Measurements from ENCODE around the gene KMT2E.

KMT2E gene

DNA sequence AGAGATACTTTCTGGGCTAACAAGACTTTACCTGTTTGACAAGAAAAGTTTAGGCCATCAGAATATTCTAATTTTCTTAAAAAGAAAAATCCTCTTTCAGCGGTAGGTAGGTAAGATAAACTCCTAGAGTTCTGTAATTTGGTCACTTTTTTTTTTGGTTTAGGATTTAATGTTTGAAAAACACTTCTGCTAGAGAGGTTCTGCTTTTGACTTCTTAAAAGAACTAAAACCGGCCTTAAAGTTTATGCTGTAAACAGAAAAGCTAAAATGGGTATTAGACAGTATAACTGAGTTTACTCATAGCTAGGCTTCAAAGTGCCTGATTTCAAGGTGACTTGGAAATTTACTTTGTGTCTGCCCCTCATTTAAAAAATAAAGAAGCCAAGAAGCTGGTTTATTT, 21.7 kb upstream of the KMT2E start:
- Histone ChIP-seq H4K20me1 (ENCODE audit: insufficient read depth, low read length) (0 out of 2 replicates have a peak, but pooled peaks cover 15% of the 10 kb centered on the region), H3K9ac (ENCODE audit: low read length) (no peak overlapping the region), H3K27ac (ENCODE audit: low read depth, low read length, poor library complexity, severe bottlenecking) (no peak overlapping the region), H3K4me1 (ENCODE audit: insufficient read depth, low read length, severe bottlenecking) (peaks cover 24% of the 10 kb centered on the region), H3K36me3 (ENCODE audit: insufficient read depth, low read length) (peaks cover 42% of the 10 kb centered on the region), H3K27me3 (ENCODE audit: insufficient read depth, low read length) (no peaks in the 10 kb centered on the region), H3K9me2 (ENCODE audit: low read depth, low read length) (no peaks in the 10 kb centered on the region), H3K4me3 (ENCODE audit: low read depth, low read length, poor library complexity, severe bottlenecking) (no peak overlapping the region), H3K4me2 (ENCODE audit: low read length) (no peak overlapping the region), H3K9me3 (ENCODE audit: low read length) (no peaks in the 10 kb centered on the region), H2AFZ (ENCODE audit: low read length) (no peak overlapping the region), H3K79me2 (ENCODE audit: insufficient read depth, low read length) (no peaks in the 10 kb centered on the region; the same call in none of the 2 replicates), H3F3A (ENCODE audit: insufficient read depth, low read length) (no peaks in the 10 kb centered on the region)
- TF ChIP-seq EZH2 (IDR thresholded peaks at IDR 0.05; ENCODE audit: borderline replicate concordance, low read length) = no peak
- TF ChIP-seq, protein P1, sequence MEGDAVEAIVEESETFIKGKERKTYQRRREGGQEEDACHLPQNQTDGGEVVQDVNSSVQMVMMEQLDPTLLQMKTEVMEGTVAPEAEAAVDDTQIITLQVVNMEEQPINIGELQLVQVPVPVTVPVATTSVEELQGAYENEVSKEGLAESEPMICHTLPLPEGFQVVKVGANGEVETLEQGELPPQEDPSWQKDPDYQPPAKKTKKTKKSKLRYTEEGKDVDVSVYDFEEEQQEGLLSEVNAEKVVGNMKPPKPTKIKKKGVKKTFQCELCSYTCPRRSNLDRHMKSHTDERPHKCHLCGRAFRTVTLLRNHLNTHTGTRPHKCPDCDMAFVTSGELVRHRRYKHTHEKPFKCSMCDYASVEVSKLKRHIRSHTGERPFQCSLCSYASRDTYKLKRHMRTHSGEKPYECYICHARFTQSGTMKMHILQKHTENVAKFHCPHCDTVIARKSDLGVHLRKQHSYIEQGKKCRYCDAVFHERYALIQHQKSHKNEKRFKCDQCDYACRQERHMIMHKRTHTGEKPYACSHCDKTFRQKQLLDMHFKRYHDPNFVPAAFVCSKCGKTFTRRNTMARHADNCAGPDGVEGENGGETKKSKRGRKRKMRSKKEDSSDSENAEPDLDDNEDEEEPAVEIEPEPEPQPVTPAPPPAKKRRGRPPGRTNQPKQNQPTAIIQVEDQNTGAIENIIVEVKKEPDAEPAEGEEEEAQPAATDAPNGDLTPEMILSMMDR (IDR thresholded peaks at IDR 0.05; ENCODE audit: low read length) = no peak

DNA sequence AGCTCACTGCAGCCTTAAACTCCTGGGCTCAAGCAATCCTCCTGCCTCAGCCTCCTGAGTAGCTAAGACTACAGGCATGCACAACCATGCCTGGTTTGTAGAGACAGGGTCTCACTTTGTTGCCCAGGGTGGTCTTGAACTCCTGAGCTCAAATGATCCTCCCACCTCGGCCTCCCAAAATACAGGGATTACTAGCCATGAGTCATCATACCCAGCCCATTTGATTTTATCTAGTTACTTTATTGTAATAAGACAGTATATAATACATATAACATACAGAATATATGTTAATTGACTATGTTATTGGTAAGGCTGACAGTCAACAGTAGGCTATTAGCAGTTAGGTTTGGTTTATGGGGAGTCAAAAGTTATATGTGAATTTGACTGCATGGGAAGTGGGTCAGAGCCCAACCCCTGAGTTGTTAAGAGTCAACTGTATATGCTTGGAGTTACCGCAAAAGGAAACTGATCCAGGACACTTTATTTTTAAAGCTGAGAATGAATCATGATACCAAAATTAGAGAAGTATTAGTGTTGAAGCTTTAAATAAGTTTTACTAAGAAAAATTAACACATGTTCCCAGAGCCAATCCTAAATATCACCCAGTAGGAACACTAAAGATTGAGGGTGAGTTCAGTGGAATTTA, 20.7 kb upstream of the KMT2E start:
- Histone ChIP-seq H3K9me3 (ENCODE audit: low read length) (no peaks in the 10 kb centered on the region), H3F3A (ENCODE audit: insufficient read depth, low read length) (no peaks in the 10 kb centered on the region), H3K9me2 (ENCODE audit: low read depth, low read length) (no peaks in the 10 kb centered on the region), H3K4me2 (ENCODE audit: low read length) (no peak overlapping the region), H2AFZ (ENCODE audit: low read length) (no peak overlapping the region), H3K4me1 (ENCODE audit: insufficient read depth, low read length, severe bottlenecking) (peaks cover 28% of the 10 kb centered on the region), H3K36me3 (ENCODE audit: insufficient read depth, low read length) (peaks cover 48% of the 10 kb centered on the region), H4K20me1 (ENCODE audit: insufficient read depth, low read length) (0 out of 2 replicates have a peak, but pooled peaks cover 14% of the 10 kb centered on the region), H3K79me2 (ENCODE audit: insufficient read depth, low read length) (no peaks in the 10 kb centered on the region; the same call in none of the 2 replicates), H3K27ac (ENCODE audit: low read depth, low read length, poor library complexity, severe bottlenecking) (no peak overlapping the region), H3K9ac (ENCODE audit: low read length) (no peak overlapping the region), H3K27me3 (ENCODE audit: insufficient read depth, low read length) (no peaks in the 10 kb centered on the region), H3K4me3 (ENCODE audit: low read depth, low read length, poor library complexity, severe bottlenecking) (no peak overlapping the region)
- TF ChIP-seq, protein P1 (IDR thresholded peaks at IDR 0.05; ENCODE audit: low read length) = no peak
- no peak for TF ChIP-seq EZH2 (IDR thresholded peaks at IDR 0.05; ENCODE audit: borderline replicate concordance, low read length)

DNA sequence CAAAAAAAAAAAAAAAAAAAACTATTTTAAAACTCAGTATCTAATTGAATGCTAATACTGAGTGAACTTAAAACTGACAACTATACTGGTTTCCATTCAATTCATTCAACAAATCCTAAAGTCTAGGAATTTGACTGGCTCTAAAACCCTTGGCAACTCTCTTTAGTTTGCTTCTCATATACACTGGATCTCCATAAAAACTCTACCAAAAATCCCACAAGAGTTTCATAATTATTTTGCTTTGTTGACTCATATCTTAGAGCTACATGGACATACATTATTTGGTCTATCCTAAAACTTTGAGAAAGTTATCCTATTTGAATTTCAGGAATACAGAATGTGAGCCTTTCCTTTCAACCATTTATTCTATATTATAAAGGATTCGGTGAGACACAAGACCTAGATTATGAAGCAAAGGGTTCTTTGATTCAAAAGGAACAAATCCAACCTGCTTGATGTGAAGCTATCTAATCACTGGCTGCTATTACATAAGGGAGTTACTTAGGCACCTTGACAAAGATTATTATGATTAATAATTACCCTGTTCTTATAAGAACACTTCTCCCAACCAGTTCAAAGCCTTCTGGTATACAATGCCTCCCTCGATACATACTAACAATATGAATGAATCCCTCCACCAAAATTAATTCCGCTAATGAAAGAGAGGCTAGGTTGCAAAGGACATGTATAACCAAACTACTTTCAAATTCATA, 15.8 kb upstream of the KMT2E start:
- TF ChIP-seq, protein P1 (IDR thresholded peaks at IDR 0.05; ENCODE audit: low read length) = no peak
- TF ChIP-seq EZH2 (IDR thresholded peaks at IDR 0.05; ENCODE audit: borderline replicate concordance, low read length) = no peak
- H3K79me2 ChIP-seq (ENCODE audit: insufficient read depth, low read length) = no peaks in the 10 kb centered on the region; the same call in none of the 2 replicates
- H3K4me2 ChIP-seq (ENCODE audit: low read length) = no peak overlapping the region

More for the DNA sequence above, 15.8 kb upstream of the KMT2E start:
- H3K9ac ChIP-seq (ENCODE audit: low read length) = no peak overlapping the region
- H3K4me1 ChIP-seq (ENCODE audit: insufficient read depth, low read length, severe bottlenecking) = peaks cover 59% of the 10 kb centered on the region
- no peak overlapping the region for H2AFZ ChIP-seq (ENCODE audit: low read length)
- no peaks in the 10 kb centered on the region for H3K9me3 ChIP-seq (ENCODE audit: low read length)
- no peaks in the 10 kb centered on the region for H3F3A ChIP-seq (ENCODE audit: insufficient read depth, low read length)
- H4K20me1 ChIP-seq (ENCODE audit: insufficient read depth, low read length) = peaks cover 27% of the 10 kb centered on the region; the same call in 1 of the 2 replicates
- no peaks in the 10 kb centered on the region for H3K9me2 ChIP-seq (ENCODE audit: low read depth, low read length)
- peaks cover 82% of the 10 kb centered on the region for H3K36me3 ChIP-seq (ENCODE audit: insufficient read depth, low read length)
- H3K27ac ChIP-seq (ENCODE audit: low read depth, low read length, poor library complexity, severe bottlenecking) = no peak overlapping the region
- H3K4me3 ChIP-seq (ENCODE audit: low read depth, low read length, poor library complexity, severe bottlenecking) = no peak overlapping the region
- no peaks in the 10 kb centered on the region for H3K27me3 ChIP-seq (ENCODE audit: insufficient read depth, low read length)
